Hematopoietic multipotent progenitor cell (in vitro differentiated cells): ENCODE results near the gene FTCDNL1. TPM values are rescaled to one million over a fixed set of nuclear protein-coding genes. Genes with fewer than 3 reads are reported as not detected.
A peak's percentile ranks its signal among the peaks of the same experiment; 100 is the strongest.

Experiments
- DNase-seq, 3 donors: peaks; one replicate each; pipeline ENCODE4 v3.0.0-alpha.2; 2011 to 2015; ENCODE audit warnings: low read depth in 2 of 3, low spot score in 2 of 3
- total RNA-seq: library from RNA; depleted of rRNA; stranded (reverse); fragments of >200 nt; gene quantifications from one replicate; pipeline ENCODE4 v1.2.3, GENCODE V29; 2012

The FTCDNL1 gene
- total RNA-seq, 1 donor, result 8.3 TPM

DNA sequence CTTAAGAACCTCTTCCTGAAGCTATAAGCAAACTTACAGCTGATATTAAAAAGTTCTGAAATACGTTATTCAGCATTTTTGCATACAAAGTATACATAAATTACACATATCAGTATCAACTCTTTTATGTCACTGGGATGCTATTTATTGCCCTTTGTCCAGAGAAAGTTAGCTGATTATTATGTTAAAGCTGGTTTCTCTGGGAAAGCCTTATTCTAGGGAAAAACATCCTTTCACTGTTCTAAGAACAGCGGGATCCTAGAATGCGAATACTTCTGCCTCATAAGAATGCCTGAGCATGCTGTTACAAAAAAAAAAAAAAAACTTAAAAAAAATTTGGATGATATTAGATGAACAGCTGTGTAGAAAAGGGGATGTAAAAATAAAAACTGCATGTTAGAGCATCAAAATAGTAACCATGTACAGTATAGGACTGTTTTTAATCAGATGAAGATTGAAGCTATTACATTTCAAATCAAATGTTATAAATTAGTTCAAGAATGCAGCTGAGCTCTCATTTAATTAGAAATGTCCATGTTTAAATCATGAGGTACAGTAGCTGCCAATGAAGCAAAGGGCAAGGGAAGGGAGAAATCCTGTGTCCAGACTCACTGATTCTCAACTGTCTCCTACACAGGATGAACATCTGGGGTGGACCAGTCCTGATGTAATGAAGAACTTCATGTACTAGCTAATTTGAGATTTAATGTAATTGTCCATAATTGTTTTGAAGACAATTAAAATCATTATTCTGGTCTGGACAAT lies 8.2 kb downstream of the FTCDNL1 start:
- DNase-seq, result no peak

GRCh38 chr2:199841409-199841808 lies 9.6 kb downstream of the FTCDNL1 start:
- DNase-seq, result no peak

DNA sequence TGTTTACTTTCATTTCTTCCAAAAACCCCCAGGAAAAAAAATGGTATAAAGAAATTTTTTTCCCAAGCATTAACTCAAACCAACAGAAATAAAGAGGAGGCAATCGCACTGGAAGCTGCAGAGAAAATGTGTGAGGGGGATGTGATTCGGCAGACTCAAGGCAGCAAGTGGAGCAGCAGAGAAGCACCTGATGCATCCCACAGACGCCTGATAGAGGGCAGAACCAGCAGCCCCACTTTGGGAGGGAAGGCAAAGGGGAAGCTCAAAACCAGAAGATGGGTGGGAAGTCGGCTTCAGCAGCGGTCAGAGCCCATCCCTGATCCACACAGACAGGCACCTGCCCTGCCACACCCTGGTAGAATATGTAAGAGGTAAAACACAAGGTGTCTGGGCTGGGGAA lies 12.6 kb downstream of the FTCDNL1 start:
- DNase-seq, result no peak

DNA sequence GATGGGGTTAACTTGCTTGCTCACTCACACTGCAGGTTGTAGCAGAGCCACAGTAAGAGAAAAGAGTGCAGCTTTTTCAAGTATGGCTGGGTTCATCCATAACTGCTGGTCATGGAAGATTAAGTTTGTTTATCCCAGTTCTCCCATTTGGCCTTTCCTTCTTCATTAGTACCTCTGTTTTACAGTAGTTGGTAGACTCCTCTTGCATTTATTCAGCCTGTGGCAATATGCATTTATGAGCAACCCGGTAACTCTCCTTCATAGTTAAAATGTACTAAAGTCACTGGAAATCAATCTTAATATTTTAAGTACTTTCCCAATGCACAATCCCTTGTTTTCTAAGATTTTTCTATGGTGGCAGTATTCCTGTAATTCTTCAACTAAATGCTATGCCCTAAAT lies 14.0 kb downstream of the FTCDNL1 start:
- DNase-seq, result no peak

GRCh38 chr2:199833525-199833924 lies 17.5 kb downstream of the FTCDNL1 start:
- no peak for DNase-seq

- DNase-seq, result no peak
These were observed 20.5 kb downstream of the FTCDNL1 start for GRCh38 chr2:199830531-199830930.

DNA sequence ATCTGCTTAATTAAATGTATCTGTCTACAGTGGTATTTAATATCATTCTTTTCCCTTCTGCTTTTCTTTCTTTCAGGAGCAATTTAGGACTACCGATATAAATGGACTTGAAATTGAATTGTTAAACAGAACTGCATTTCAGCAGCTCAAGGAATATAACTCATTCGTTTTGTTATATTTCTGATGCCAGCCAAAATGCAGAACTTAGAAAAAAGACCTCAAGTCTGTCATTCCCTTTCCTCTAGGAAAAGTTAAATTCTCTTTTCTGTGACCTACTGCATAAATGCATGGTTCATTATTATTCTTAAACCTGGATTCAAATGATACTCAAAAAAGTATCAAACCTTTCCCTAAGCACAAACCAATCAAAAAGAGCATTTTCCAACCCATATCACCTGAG lies 21.4 kb downstream of the FTCDNL1 start:
- no peak for DNase-seq

GRCh38 chr2:199819746-199820145 lies 31.2 kb downstream of the FTCDNL1 start:
- no peak for DNase-seq

DNA sequence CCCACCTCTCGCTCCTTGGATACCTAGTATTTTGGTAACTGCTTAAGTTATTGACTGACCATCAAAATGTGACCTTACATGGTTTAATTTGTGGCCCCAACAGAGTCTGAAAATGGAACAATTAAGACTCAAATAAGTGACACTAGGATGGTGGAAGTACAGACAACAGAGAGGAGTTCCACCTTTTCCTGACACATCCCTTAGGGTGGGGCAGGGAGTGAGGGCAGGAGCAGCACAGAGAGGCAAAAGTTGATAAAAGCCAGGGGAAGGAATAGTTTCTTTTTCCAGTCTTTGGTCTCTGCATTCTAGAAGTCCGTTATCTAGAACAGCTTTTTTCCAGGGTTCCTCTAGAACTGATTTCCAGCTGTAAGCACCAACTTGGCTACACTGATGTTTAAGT lies 32.2 kb downstream of the FTCDNL1 start:
- DNase-seq, result no peak

DNA sequence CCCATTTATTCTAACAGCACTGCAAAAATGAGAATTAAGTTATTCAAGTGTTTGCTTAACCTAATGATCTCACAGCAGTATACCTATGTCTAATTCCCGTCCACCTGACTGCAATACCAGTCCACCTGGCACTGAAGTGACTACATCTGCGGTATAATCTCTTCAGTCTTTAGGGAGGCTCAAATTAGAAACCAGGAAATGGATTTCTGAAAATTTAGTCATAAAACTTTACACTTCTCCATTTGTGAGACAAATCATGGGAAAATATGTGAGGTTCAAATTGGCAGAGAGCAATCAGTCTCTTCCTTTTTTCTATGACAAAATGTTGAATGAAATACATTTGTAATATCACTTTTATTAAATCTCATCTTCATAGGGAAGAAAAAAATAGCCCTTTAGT lies 33.0 kb downstream of the FTCDNL1 start:
- peak in 1 of 3 donors; percentile 9 for DNase-seq

DNA sequence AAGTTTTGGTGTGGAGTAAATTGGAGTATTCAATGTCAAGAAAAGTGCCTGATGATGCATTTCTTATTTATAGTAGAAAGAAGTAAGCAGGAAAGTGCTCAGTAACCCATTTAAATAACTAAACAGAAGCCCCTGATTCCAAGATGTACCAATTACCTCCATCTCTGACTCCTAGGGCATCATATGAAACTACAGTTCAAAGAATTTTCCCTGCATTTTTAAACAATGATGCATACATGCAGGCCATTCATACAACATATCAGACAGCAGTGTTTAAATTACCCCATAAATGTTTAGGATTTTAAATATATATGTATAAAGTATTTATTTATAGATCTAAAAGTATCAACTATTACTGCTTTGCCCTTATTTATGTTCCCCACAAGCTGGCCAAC lies 36.2 kb downstream of the FTCDNL1 start:
- DNase-seq, result no peak

- no peak for DNase-seq
These were observed 36.7 kb downstream of the FTCDNL1 start for GRCh38 chr2:199814101-199814816.

GRCh38 chr2:199812493-199812892 lies 38.5 kb downstream of the FTCDNL1 start:
- DNase-seq, result no peak

- DNase-seq, result no peak
These were observed 39.6 kb downstream of the FTCDNL1 start for GRCh38 chr2:199811346-199811745.

GRCh38 chr2:199810422-199811171 lies 40.4 kb downstream of the FTCDNL1 start:
- DNase-seq, result no peak

GRCh38 chr2:199807966-199808365 lies 43.0 kb downstream of the FTCDNL1 start:
- no peak for DNase-seq

DNA sequence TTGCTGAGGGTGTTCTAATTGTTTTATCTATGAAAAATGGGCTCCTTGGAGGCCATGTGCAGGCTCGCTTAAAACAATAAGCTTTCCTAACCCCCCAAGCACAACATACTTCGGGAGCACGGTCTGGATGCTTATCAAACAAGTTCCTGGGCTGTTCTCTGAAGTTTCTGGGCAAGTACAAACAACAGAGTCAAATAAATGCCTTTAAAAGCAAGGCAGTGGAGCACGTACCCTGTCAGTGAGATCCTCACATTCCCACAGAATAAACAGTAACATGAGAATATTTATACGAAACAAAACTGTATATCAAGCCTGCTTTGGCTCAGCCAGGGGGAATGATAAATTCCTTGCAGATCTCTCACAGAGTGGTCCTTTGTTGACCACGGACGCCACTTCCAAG lies 44.8 kb downstream of the FTCDNL1 start:
- DNase-seq, result no peak

DNA sequence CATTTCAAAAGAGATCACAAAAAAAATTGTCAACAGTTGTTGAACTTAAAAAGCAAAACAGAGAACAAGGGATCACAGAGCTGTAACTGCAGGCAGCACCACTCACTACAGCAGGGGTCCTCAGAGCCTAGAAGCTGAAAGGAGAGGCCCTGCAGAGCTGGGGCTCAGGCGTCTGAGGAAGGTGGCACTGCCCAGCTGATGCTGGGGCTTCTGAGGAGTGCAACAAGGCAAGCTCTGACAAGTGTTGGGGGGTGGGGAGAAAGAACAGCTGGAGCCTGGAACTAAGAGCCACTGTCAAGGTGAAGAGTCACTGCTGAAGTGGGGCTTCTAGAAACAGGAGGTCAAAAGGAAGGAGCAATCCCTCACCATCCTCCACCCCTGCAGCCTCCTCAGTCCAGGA lies 46.2 kb downstream of the FTCDNL1 start:
- DNase-seq, result no peak

GRCh38 chr2:199798831-199799580 lies 52.0 kb downstream of the FTCDNL1 start:
- peak in 2 of 3 donors; percentile 3 to 49 for DNase-seq

GRCh38 chr2:199797431-199798403 lies 53.3 kb downstream of the FTCDNL1 start:
- no peak for DNase-seq
